ENCODE data around the gene NOL3. TPM values are rescaled to one million over a fixed set of nuclear protein-coding genes. Genes with fewer than 3 reads are reported as not detected.

Gene NOL3
- total RNA-seq, 1 experiment from 2014 or later = 8.5 TPM

- peaks cover 5% of the 10 kb centered on the region; the same call in 1 of the 2 replicates for H3K36me3 Mint-ChIP-seq
- POLR2A ChIA-PET = no interaction called here
Measured at GRCh38 chr16:67188798-67189197, 18.5 kb downstream of the NOL3 start.

More at GRCh38 chr16:67188798-67189197, 18.5 kb downstream of the NOL3 start:
- Mint-ChIP-seq H3K4me1 (peaks cover 40% of the 10 kb centered on the region), H3K9me3 (no peaks in the 10 kb centered on the region), H3K27ac (no peak overlapping the region), H3K4me3 (no peak overlapping the region), H3K27me3 (ENCODE audit: low read depth) (peaks cover 29% of the 10 kb centered on the region)
- CTCF ChIA-PET = interaction anchor here (1.7 to 1.8 kb wide), 2 partner anchors 10 to 34 kb away, joined by 8 to 9 read pairs; partner anchors contain the start of gene ELMO3
- DNase-seq (ENCODE audit: low spot score) (peak; percentile 9), ATAC-seq (no peak)
- TF ChIP-seq, protein P1, sequence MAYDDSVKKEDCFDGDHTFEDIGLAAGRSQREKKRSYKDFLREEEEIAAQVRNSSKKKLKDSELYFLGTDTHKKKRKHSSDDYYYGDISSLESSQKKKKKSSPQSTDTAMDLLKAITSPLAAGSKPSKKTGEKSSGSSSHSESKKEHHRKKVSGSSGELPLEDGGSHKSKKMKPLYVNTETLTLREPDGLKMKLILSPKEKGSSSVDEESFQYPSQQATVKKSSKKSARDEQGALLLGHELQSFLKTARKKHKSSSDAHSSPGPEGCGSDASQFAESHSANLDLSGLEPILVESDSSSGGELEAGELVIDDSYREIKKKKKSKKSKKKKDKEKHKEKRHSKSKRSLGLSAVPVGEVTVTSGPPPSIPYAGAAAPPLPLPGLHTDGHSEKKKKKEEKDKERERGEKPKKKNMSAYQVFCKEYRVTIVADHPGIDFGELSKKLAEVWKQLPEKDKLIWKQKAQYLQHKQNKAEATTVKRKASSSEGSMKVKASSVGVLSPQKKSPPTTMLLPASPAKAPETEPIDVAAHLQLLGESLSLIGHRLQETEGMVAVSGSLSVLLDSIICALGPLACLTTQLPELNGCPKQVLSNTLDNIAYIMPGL (CRISPR knock-in tag; IDR thresholded peaks at IDR 0.05) = no peak
- no peak for TF ChIP-seq AFF4 (CRISPR knock-in tag; IDR thresholded peaks at IDR 0.05; ENCODE audit: borderline replicate concordance)
- no peak for TF ChIP-seq ZSCAN18 (CRISPR knock-in tag; IDR thresholded peaks at IDR 0.05)
- TF ChIP-seq TCF7 (CRISPR knock-in tag; IDR thresholded peaks at IDR 0.05; ENCODE audit: low read depth) = no peak
- no peak for TF ChIP-seq ZNF396 (CRISPR knock-in tag; IDR thresholded peaks at IDR 0.05; ENCODE audit: borderline replicate concordance)
- TF ChIP-seq IRF1 (CRISPR knock-in tag; IDR thresholded peaks at IDR 0.05) = no peak
- TF ChIP-seq MYBL2 (CRISPR knock-in tag; IDR thresholded peaks at IDR 0.05) = no peak
- TF ChIP-seq ESRRA (CRISPR knock-in tag; IDR thresholded peaks at IDR 0.05; ENCODE audit: borderline replicate concordance) = no peak
- TF ChIP-seq EMX1 (CRISPR knock-in tag; IDR thresholded peaks at IDR 0.05) = no peak
- TF ChIP-seq FOXP4 (CRISPR knock-in tag; IDR thresholded peaks at IDR 0.05) = no peak
- no peak for TF ChIP-seq AR (CRISPR knock-in tag; IDR thresholded peaks at IDR 0.05)
- no peak for TF ChIP-seq ZNF512 (CRISPR knock-in tag; IDR thresholded peaks at IDR 0.05; ENCODE audit: borderline replicate concordance)
- TF ChIP-seq, protein P2, sequence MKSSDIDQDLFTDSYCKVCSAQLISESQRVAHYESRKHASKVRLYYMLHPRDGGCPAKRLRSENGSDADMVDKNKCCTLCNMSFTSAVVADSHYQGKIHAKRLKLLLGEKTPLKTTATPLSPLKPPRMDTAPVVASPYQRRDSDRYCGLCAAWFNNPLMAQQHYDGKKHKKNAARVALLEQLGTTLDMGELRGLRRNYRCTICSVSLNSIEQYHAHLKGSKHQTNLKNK (CRISPR knock-in tag; IDR thresholded peaks at IDR 0.05) = no peak
- TF ChIP-seq KAT7 (CRISPR knock-in tag; IDR thresholded peaks at IDR 0.05; ENCODE audit: borderline replicate concordance) = no peak
- TF ChIP-seq GRHL2 (CRISPR knock-in tag; IDR thresholded peaks at IDR 0.05; ENCODE audit: insufficient replicate concordance, severe bottlenecking) = no peak
- no peak for TF ChIP-seq TP53 (CRISPR knock-in tag; IDR thresholded peaks at IDR 0.05)
- TF ChIP-seq, protein P3, sequence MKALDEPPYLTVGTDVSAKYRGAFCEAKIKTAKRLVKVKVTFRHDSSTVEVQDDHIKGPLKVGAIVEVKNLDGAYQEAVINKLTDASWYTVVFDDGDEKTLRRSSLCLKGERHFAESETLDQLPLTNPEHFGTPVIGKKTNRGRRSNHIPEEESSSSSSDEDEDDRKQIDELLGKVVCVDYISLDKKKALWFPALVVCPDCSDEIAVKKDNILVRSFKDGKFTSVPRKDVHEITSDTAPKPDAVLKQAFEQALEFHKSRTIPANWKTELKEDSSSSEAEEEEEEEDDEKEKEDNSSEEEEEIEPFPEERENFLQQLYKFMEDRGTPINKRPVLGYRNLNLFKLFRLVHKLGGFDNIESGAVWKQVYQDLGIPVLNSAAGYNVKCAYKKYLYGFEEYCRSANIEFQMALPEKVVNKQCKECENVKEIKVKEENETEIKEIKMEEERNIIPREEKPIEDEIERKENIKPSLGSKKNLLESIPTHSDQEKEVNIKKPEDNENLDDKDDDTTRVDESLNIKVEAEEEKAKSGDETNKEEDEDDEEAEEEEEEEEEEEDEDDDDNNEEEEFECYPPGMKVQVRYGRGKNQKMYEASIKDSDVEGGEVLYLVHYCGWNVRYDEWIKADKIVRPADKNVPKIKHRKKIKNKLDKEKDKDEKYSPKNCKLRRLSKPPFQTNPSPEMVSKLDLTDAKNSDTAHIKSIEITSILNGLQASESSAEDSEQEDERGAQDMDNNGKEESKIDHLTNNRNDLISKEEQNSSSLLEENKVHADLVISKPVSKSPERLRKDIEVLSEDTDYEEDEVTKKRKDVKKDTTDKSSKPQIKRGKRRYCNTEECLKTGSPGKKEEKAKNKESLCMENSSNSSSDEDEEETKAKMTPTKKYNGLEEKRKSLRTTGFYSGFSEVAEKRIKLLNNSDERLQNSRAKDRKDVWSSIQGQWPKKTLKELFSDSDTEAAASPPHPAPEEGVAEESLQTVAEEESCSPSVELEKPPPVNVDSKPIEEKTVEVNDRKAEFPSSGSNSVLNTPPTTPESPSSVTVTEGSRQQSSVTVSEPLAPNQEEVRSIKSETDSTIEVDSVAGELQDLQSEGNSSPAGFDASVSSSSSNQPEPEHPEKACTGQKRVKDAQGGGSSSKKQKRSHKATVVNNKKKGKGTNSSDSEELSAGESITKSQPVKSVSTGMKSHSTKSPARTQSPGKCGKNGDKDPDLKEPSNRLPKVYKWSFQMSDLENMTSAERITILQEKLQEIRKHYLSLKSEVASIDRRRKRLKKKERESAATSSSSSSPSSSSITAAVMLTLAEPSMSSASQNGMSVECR (CRISPR knock-in tag; IDR thresholded peaks at IDR 0.05; ENCODE audit: borderline replicate concordance) = no peak
